Activated CD4-positive, alpha-beta T cell treated with anti-CD3 and anti-CD28 coated beads, Interleukin-2, amount 50 U/mL, for 4 hours (primary cell): ENCODE measurements around the gene ABCC5.
"Not testable (repeated sequence)": the region's sequence is repeated elsewhere in the genome, so short reads cannot be mapped to it uniquely, and the experiment has no call there.

Source experiments
- DNase-seq, 2 experiments: peaks; one replicate each; pipeline ENCODE4 v3.0.0-alpha.2; 2020

The ABCC5 gene

DNA sequence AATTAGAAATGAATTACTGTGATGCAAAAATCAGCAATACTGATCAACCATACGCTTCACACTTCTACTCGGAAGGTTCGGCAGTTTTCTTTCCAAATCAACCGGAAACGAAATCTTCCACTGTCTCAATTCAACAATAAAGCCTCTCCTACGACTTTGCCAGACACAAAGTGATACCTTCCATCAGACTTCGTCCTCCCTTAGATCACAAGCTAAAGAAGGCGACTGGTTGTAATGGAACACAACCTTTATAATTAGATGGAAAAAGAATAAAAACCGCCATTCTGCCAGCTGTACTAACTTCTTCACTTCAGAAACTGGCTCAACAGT lies 133.6 kb downstream of the ABCC5 start:
- no peak for DNase-seq

DNA sequence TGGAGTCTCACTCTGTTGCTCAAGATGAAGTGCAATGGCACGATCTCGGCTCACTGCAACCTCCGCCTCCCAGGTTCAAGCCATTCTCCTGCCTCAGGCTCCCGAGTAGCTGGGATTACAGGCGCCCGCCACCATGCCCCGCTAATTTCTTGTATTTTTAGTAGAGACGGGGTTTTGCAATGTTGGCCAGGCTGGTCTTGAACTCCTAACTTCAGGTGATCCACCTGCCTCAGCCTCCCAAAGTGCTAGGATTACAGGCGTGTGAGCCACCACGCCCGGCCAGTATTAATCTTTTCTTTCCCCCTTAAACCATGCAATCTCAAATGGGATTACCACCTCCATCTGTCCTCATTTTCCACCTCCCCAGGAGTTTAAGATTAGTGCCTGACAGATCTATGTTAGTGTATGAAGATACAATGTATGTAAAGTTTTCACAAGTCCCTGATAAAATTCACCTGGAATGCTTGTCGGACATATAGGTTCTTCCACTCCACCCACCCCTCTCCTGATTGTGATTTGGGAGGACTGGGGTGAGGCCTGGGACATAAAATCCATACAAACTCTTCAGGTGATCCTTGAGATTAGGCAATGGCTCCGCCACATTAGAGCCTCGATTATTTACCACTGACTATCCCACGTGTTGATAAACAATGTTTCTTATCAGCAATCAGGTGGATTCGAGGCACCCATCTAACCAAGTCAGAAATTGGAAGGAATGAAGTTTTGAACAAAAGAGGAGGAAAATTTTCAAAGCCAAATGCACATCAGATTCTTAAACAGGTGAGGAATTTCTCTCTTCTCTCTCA lies 134.2 kb downstream of the ABCC5 start:
- DNase-seq, result no peak

DNA sequence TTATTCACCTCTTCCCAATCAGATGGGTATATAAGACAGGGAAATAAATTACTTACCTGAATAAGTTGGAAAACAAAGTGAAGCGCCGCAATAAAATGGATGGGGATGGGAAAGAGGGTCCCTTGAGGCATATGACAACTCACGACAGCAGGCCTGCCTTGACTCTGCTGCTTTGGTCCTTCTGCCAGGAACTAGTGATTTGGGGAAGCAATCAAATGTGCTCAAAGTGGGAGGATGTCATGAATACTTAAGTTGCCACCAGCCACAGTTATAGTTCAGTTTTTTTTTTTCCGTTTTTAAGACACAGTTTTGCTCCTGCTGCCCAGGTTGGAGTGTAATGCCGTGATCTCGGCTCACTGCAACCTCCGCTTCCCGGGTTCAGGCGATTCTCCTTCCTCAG lies 137.6 kb downstream of the ABCC5 start:
- no peak for DNase-seq

DNA sequence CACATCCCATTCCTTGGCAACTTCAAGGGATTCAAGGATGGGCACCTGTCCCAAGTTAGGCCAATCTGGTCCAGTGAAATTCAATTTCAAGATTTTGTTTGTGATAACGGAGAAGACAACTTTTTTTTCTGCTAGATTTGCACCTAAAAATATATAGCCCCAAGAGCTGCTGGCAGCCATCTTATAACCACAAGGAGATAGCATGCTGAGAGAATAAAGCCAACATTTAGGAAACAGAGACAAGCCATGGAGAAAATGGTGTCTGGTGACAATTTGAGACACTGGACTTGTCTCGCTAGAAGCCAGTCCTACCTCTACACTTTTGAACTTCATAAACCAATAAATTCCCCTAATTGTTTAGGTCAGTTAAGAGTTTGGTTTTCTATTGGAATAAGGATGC lies 138.4 kb downstream of the ABCC5 start:
- DNase-seq, result no peak

DNA sequence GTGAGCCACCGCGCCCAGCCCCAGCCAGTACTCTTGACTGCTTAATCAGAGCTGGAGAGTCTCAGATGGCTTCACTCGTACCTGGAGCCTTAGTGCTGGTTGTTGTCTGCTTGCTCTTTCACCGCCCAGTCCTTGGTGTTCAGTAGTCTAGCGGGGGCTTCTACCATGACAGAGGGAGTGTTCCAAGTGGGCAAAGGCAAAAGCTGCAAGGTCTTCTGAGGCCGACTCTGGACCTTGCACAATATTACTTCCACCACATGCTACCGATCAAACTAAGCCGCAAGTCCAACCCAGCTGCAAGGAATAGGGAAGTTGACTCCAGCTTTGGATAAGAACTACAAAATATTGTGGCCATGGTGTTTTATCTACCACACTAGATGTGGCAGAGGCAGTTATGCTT lies 139.6 kb downstream of the ABCC5 start:
- DNase-seq, result no peak

DNA sequence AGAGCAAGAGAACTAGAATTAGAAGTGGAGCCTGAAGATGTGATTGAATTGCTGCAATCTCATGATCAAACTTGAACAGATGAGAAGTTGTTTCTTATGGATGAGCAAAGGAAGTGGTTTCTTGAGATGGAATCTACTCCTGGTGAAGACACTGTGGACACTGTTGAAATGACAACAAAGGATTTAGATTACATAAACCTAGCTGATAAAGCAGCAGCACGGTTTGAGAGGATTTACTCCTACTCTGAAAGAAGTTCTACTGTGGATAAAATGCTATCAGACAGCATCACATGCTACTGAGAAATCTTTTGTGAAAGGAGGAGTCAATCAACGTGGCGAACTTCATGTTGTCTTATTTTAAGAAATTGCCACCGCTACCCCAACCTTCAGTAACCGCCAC lies 140.5 kb downstream of the ABCC5 start:
- DNase-seq, result not testable (repeated sequence)

DNA sequence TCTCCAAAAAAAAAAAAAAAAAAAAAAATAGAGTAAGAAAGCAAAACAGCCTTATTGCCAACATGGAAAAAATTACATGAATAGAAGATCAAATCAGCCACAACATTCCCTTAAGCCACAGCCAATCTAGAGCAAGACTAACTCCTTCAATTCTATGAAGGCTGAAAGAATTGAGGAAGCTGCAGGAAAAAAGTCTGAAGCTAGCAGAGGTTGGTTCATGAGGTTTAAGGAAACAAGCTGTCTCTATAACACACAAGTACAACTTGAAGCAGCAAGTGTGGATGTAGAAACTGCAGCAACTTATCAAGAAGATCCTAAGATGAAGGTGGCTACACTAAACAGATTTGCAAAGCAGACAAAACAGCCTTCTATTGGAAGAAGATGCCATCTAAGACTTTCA lies 142.3 kb downstream of the ABCC5 start:
- DNase-seq, result no peak

DNA sequence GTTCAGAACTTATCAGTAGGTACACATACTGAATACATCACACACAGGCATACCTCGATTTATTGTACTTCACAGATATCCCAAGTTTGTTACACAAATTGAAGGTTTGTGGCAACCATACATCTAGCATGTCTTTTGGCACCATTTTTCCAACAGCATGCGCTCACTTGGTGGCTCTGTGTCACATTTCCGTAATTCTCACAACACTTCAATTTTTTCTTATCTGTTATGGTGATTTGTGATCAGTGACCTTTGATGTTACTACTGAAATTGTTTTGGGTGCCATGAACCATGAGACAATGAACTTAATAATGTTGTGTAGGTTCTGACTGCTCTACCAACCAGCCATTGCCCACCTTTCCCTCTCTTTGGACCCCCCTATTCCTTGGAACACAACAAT lies 143.8 kb downstream of the ABCC5 start:
- no peak for DNase-seq

DNA sequence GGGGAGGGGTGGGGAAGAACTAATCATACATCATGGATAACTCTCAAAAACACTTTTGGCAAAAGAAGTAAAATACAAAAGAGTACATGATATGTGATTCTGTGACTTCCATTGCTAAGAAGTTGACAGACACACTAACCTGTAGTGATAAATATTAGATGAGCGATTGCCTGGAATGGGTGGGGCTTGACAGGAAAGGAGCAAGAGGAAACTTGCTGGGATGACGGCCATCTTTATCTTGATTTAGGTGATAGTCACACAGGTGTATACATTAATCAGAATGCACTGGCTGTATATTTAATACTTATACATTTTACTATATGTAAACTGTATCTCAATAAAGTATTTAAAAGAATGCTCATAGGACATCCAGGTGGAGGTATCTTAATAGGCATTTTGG lies 146.1 kb downstream of the ABCC5 start:
- DNase-seq, result no peak

DNA sequence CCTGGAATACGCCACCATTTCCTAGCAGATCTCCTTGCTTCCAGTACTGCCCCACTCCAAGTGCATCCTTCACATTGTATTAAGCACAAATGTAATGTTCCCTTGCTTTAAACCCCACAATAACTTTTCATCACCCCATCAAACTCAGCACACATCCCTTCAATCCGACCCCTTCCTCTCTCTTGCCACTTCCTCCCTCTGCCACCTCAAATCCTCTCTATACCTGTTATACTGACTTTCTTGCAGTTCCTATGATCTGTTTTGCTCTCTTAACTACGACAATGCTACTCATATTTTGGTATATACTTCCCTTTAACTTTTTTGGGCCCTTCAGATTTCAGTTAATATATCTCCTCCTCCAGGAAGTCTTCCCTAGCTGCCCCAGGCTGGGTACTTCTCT lies 147.1 kb downstream of the ABCC5 start:
- DNase-seq, result no peak
